SK-N-SH (cell line): ENCODE results near the gene IQSEC3.

Experiments
- SMC3 ChIP-seq: IDR thresholded peaks from 2 replicates; pipeline ENCODE4 v1.6.1; 2012; ENCODE audit warnings: low read depth, low read length, improper control_type of control experiment
- TCF12 ChIP-seq: IDR thresholded peaks from 2 replicates; pipeline ENCODE4 v1.4.0; 2012
- TF ChIP-seq, protein P1 (sequence below): IDR thresholded peaks from 2 replicates; pipeline ENCODE4 v1.4.0; 2012; ENCODE audit warnings: low read depth, borderline replicate concordance
- TF ChIP-seq, protein P2 (sequence below): fragments of 200-600 bp; sonication (generic); IDR thresholded peaks from 2 replicates; pipeline ENCODE4 v1.6.1; 2017; ENCODE audit warnings: antibody characterized with exemption, mild to moderate bottlenecking, moderate library complexity
- TF ChIP-seq, protein P3 (sequence below): IDR thresholded peaks from 2 replicates; pipeline ENCODE4; 2012

DNA sequence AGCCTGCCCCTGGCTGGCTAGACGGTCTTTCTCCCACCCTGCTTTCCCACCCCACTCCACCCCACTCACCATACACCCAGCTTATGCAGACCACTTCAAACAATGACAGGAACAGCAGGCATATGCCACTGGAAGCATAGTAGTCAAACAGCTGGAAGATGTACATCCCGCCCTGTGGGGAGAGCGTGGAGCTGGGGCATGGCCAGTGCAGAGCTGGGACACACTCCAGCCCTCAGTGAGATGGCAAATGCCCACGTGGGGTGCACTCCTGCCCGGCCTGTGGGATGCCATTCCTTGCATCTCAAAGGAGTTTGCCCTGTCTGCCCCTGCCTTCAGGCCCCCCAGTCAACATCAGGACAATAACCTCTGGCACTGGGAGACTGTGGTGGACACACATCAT is 128.6 kb downstream of the IQSEC3 start:
- no peak for TF ChIP-seq SMC3
- TF ChIP-seq, protein P1, sequence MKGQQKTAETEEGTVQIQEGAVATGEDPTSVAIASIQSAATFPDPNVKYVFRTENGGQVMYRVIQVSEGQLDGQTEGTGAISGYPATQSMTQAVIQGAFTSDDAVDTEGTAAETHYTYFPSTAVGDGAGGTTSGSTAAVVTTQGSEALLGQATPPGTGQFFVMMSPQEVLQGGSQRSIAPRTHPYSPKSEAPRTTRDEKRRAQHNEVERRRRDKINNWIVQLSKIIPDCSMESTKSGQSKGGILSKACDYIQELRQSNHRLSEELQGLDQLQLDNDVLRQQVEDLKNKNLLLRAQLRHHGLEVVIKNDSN = no peak
- TF ChIP-seq, protein P2, sequence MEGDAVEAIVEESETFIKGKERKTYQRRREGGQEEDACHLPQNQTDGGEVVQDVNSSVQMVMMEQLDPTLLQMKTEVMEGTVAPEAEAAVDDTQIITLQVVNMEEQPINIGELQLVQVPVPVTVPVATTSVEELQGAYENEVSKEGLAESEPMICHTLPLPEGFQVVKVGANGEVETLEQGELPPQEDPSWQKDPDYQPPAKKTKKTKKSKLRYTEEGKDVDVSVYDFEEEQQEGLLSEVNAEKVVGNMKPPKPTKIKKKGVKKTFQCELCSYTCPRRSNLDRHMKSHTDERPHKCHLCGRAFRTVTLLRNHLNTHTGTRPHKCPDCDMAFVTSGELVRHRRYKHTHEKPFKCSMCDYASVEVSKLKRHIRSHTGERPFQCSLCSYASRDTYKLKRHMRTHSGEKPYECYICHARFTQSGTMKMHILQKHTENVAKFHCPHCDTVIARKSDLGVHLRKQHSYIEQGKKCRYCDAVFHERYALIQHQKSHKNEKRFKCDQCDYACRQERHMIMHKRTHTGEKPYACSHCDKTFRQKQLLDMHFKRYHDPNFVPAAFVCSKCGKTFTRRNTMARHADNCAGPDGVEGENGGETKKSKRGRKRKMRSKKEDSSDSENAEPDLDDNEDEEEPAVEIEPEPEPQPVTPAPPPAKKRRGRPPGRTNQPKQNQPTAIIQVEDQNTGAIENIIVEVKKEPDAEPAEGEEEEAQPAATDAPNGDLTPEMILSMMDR = no peak
- TF ChIP-seq, protein P3, sequence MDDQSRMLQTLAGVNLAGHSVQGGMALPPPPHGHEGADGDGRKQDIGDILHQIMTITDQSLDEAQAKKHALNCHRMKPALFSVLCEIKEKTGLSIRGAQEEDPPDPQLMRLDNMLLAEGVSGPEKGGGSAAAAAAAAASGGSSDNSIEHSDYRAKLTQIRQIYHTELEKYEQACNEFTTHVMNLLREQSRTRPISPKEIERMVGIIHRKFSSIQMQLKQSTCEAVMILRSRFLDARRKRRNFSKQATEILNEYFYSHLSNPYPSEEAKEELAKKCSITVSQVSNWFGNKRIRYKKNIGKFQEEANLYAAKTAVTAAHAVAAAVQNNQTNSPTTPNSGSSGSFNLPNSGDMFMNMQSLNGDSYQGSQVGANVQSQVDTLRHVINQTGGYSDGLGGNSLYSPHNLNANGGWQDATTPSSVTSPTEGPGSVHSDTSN = no peak
- no peak for TF ChIP-seq TCF12
